GM12878 (cell line): ENCODE data around the gene FKBP2. TPM values are rescaled to one million over a fixed set of nuclear protein-coding genes. Genes with fewer than 3 reads are reported as not detected.

ENCODE experiments used
- ATF2 ChIP-seq: IDR thresholded peaks from 2 replicates; pipeline ENCODE4 v1.6.1; 2012; ENCODE audit warnings: low read length, inconsistent platforms
- BCL11A ChIP-seq: IDR thresholded peaks from 2 replicates; pipeline ENCODE4 v1.6.1; 2011; ENCODE audit warnings: low read depth, low read length
- BHLHE40 ChIP-seq, 2 experiments: fragments of 450-650 bp in 1 of 2; IDR thresholded peaks; 2 replicates each; pipeline ENCODE4 v1.6.1; 2011 to 2017; ENCODE audit warnings: low read depth in 2 of 2, borderline replicate concordance in 1 of 2, improper control_type of control experiment in 1 of 2, low read length in 1 of 2, mild to moderate bottlenecking in 1 of 2
- BRCA1 ChIP-seq: IDR thresholded peaks from 2 replicates; pipeline ENCODE4 v1.6.1; 2011; ENCODE audit warnings: low read depth, low read length, improper control_type of control experiment
- CBX3 ChIP-seq: fragments of 200-600 bp; sonication (generic); IDR thresholded peaks from 2 replicates; pipeline ENCODE4 v1.6.1; 2016; ENCODE audit warnings: low read depth, borderline replicate concordance
- CBX5 ChIP-seq: sonication (generic); IDR thresholded peaks from 2 replicates; pipeline ENCODE4 v1.6.1; 2016; ENCODE audit warnings: low read depth, moderate library complexity, mild to moderate bottlenecking, inconsistent platforms
- CHD1 ChIP-seq: IDR thresholded peaks from 2 replicates; pipeline ENCODE4 v1.6.1; 2012; ENCODE audit warnings: low read depth, low read length, improper control_type of control experiment
- E2F4 ChIP-seq: IDR thresholded peaks from 2 replicates; pipeline ENCODE4 v1.6.1; 2012; ENCODE audit warnings: low read depth, low read length, improper control_type of control experiment
- ETV6 ChIP-seq, 2 experiments: fragments of 450-650 bp in 1 of 2; IDR thresholded peaks in 1 of 2; conservative IDR thresholded peaks in 1 of 2; 2 replicates each; pipeline ENCODE4 v1.6.1; 2014; ENCODE audit warnings: antibody characterized with exemption in 1 of 2, borderline replicate concordance in 1 of 2, low read depth in 1 of 2, mild to moderate bottlenecking in 1 of 2, moderate library complexity in 1 of 2
- JUND ChIP-seq: IDR thresholded peaks from 2 replicates; pipeline ENCODE4 v1.6.1; 2012; ENCODE audit warnings: low read depth, mild to moderate bottlenecking, low read length, improper control_type of control experiment, moderate library complexity
- NFIC ChIP-seq: IDR thresholded peaks from 2 replicates; pipeline ENCODE4 v1.6.1; 2012; ENCODE audit warnings: low read depth, mild to moderate bottlenecking, inconsistent platforms, low read length, moderate library complexity
- NR2F1 ChIP-seq: fragments of 450-650 bp; conservative IDR thresholded peaks from 2 replicates; pipeline ENCODE4 v1.6.1; 2017; ENCODE audit warnings: mild to moderate bottlenecking
- PAX5 ChIP-seq: IDR thresholded peaks from 2 replicates; pipeline ENCODE4 v1.6.1; 2011; ENCODE audit warnings: low read depth, low read length, borderline replicate concordance
- RAD21 ChIP-seq: IDR thresholded peaks from 2 replicates; pipeline ENCODE4 v1.6.1; 2011; ENCODE audit warnings: mild to moderate bottlenecking, low read depth, low read length, moderate library complexity; ENCODE audit not compliant: insufficient read depth
- RELA ChIP-seq: fragments of 450-650 bp; IDR thresholded peaks from 2 replicates; pipeline ENCODE4 v1.8.0; 2014; ENCODE audit warnings: borderline replicate concordance; ENCODE audit not compliant: partially characterized antibody
- SMAD5 ChIP-seq: IDR thresholded peaks from 2 replicates; pipeline ENCODE4 v1.6.1; 2016; ENCODE audit warnings: antibody characterized with exemption, low read depth
- SP1 ChIP-seq: IDR thresholded peaks from one replicate; pipeline ENCODE4 v1.6.1; 2011; ENCODE audit warnings: low read depth, low read length
- SPI1 ChIP-seq: IDR thresholded peaks from 2 replicates; pipeline ENCODE4 v1.6.1; 2011; ENCODE audit warnings: low read depth, mild to moderate bottlenecking, low read length, moderate library complexity, borderline replicate concordance; ENCODE audit not compliant: insufficient read depth
- SREBF1 ChIP-seq: IDR thresholded peaks from 2 replicates; pipeline ENCODE4 v1.6.1; 2012; ENCODE audit warnings: mild to moderate bottlenecking, low read length
- SUPT20H ChIP-seq: IDR thresholded peaks from 2 replicates; pipeline ENCODE4 v1.6.1; 2011; ENCODE audit warnings: low read depth, mild to moderate bottlenecking, low read length, moderate library complexity, borderline replicate concordance; ENCODE audit not compliant: control insufficient read depth
- TARDBP ChIP-seq: IDR thresholded peaks from 2 replicates; pipeline ENCODE4 v1.6.1; 2016; ENCODE audit warnings: borderline replicate concordance
- USF1 ChIP-seq: IDR thresholded peaks from 2 replicates; pipeline ENCODE4 v1.6.1; 2011; ENCODE audit warnings: borderline replicate concordance, low read depth, mild to moderate bottlenecking, moderate library complexity, mixed read lengths, low read length; ENCODE audit not compliant: insufficient read depth; ENCODE audit errors: extremely low read length
- YBX1 ChIP-seq: fragments of 450-650 bp; IDR thresholded peaks from 2 replicates; pipeline ENCODE4 v1.6.1; 2016; ENCODE audit warnings: antibody characterized with exemption
- YY1 ChIP-seq: IDR thresholded peaks from 2 replicates; pipeline ENCODE4 v1.6.1; 2011; ENCODE audit warnings: low read depth, mild to moderate bottlenecking, low read length
- ZBED1 ChIP-seq: IDR thresholded peaks from 2 replicates; pipeline ENCODE4 v1.6.1; 2016; ENCODE audit warnings: borderline replicate concordance
- ZNF217 ChIP-seq: fragments of 450-650 bp; IDR thresholded peaks from 2 replicates; pipeline ENCODE4 v1.6.1; 2017; ENCODE audit warnings: antibody characterized with exemption, mild to moderate bottlenecking
- ZNF24 ChIP-seq: fragments of 450-650 bp; IDR thresholded peaks from 2 replicates; pipeline ENCODE4 v1.6.1; 2017; ENCODE audit warnings: antibody characterized with exemption, mild to moderate bottlenecking
- polyA plus RNA-seq, 11 experiments: library from polyadenylated mRNA; depleted of rRNA in 4 of 11; unstranded in 6 of 11; stranded (reverse) in 5 of 11; fragments of >200 nt; fragmentation: Nextera tagmentation in 4 of 11; fragmentation: Illumina TruSeq in 1 of 11; extraction: Ambion mirVana in 4 of 11; extraction: Trizol in 1 of 11; gene quantifications; 1 replicate in 1 of 11; 2 replicates in 10 of 11; pipeline versions ENCODE4 v1.2.1 to v1.2.3, GENCODE V29; 2011 to 2016; ENCODE audit warnings: inconsistent platforms in 2 of 11, missing spikeins in 2 of 11, low read depth in 1 of 11
- total RNA-seq, 4 experiments: library from RNA; depleted of rRNA in 3 of 4; stranded (reverse); fragments of >200 nt in 3 of 4; fragmentation: Illumina TruSeq in 1 of 4; extraction: Trizol in 1 of 4; gene quantifications; 2 replicates each; pipeline versions ENCODE4 v1.2.1 to v1.2.3, GENCODE V29; 2013 to 2021

The FKBP2 gene
- total and polyA plus RNA-seq, 10 of the 15 experiments (the other 5 are each of a cell fraction or from before 2014, with no cell fraction given) = 1.8 to 99.7 (median 39.5) TPM

- TF ChIP-seq ATF2 (no peak), NR2F1 (peak; percentile 92), E2F4 (no peak; the same call in none of the 2 replicates), TARDBP (no peak), ETV6 (conservative IDR thresholded peaks at IDR 0.05 in 1 of 2, IDR thresholded peaks at IDR 0.05 in 1 of 2; ENCODE audit: borderline replicate concordance in 1 of 2, low read depth in 1 of 2) (peak in 1 of 2 experiments; percentile 79; a peak in 1 of 4 replicates), ZNF217 (no peak), YY1 (peak; percentile 77), USF1 (no peak), CBX3 (no peak), ZBED1 (peak; percentile 85; the same call in 1 of the 2 replicates), SREBF1 (no peak), BCL11A (no peak), BHLHE40 (IDR thresholded peaks at IDR 0.05; ENCODE audit: borderline replicate concordance in 1 of 2, low read depth in 2 of 2, low read length in 1 of 2) (peak; percentile 96 to 99), SMAD5 (peak; percentile 89), SPI1 (0 out of 2 replicates have a peak, but pooled peaks have one; percentile 5), PAX5 (peak; percentile 55; the same call in 1 of the 2 replicates), RELA (peak; percentile 89), BRCA1 (no peak), RAD21 (no peak), CHD1 (peak; percentile 44; the same call in 1 of the 2 replicates), YBX1 (no peak), JUND (no peak), NFIC (no peak), SP1 (peak; percentile 54), SUPT20H (no peak), ZNF24 (no peak), CBX5 (no peak)
Measured at GRCh38 chr11:64240435-64241240, at the start of gene FKBP2 (continued).
